Measurements from ENCODE around the gene DUSP1.

DNA sequence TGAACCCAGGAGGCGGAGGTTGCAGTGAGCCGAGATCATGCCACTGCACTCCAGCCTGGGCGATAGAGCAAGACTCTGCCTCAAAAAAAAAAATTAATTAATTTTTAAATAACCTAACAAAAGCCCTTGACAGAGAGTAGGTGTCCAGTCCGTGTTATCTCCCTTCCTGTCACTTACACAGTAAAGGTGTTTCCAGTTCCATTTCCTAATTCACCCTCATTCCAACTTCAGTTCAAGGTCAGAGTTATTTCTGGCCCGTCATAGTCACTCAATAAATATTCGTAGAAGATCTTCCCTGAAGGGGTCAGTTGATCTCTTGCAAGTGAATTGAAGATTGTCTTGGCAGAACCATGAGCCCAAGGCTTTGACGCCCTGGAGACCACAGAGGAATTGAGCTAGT is 46.7 kb upstream of the DUSP1 start:
- TF ChIP-seq POLR2A (IDR thresholded peaks at IDR 0.05; ENCODE audit: low read depth, low read length) (no peak), ESRRA (IDR thresholded peaks at IDR 0.05; ENCODE audit: low read length) (no peak), SIX5 (IDR thresholded peaks at IDR 0.05; ENCODE audit: low read depth, low read length, severe bottlenecking) (no peak), RAD51 (IDR thresholded peaks at IDR 0.05) (no peak), FOXM1 (IDR thresholded peaks at IDR 0.05; ENCODE audit: low read depth, low read length) (no peak), HDGF (IDR thresholded peaks at IDR 0.05) (no peak), EZH2 (IDR thresholded peaks at IDR 0.05; ENCODE audit: borderline replicate concordance, control insufficient read depth, low read depth, low read length) (no peak), RCOR1 (conservative IDR thresholded peaks at IDR 0.05; ENCODE audit: low read depth, low read length) (no peak), MYB (IDR thresholded peaks at IDR 0.05; ENCODE audit: borderline replicate concordance, low read depth, low read length) (no peak)
- TF ChIP-seq, protein P1, sequence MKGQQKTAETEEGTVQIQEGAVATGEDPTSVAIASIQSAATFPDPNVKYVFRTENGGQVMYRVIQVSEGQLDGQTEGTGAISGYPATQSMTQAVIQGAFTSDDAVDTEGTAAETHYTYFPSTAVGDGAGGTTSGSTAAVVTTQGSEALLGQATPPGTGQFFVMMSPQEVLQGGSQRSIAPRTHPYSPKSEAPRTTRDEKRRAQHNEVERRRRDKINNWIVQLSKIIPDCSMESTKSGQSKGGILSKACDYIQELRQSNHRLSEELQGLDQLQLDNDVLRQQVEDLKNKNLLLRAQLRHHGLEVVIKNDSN (IDR thresholded peaks at IDR 0.05; ENCODE audit: borderline replicate concordance, extremely low read length, insufficient read depth, low read depth, low read length) = no peak
- TF ChIP-seq, protein P2, sequence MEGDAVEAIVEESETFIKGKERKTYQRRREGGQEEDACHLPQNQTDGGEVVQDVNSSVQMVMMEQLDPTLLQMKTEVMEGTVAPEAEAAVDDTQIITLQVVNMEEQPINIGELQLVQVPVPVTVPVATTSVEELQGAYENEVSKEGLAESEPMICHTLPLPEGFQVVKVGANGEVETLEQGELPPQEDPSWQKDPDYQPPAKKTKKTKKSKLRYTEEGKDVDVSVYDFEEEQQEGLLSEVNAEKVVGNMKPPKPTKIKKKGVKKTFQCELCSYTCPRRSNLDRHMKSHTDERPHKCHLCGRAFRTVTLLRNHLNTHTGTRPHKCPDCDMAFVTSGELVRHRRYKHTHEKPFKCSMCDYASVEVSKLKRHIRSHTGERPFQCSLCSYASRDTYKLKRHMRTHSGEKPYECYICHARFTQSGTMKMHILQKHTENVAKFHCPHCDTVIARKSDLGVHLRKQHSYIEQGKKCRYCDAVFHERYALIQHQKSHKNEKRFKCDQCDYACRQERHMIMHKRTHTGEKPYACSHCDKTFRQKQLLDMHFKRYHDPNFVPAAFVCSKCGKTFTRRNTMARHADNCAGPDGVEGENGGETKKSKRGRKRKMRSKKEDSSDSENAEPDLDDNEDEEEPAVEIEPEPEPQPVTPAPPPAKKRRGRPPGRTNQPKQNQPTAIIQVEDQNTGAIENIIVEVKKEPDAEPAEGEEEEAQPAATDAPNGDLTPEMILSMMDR (IDR thresholded peaks at IDR 0.05 in 2 of 3, conservative IDR thresholded peaks at IDR 0.05 in 1 of 3; ENCODE audit: control insufficient read depth in 2 of 3, extremely low read depth in 1 of 3, insufficient read depth in 1 of 3, low read depth in 3 of 3, low read length in 3 of 3) = no peak

All from GM12878 (cell line).